BJ (cell line): ENCODE data around the gene OR8G1. TPM values are rescaled to one million over a fixed set of nuclear protein-coding genes. Genes with fewer than 3 reads are reported as not detected.

ENCODE experiments used
- CTCF ChIA-PET: fragments of 350-600 bp; formaldehyde crosslinking; extraction: SDS; loops from one replicate; lab custom pipeline; 2021; ENCODE audit warnings: antibody characterized with exemption, inconsistent platforms; lab: Yijun Ruan, JAX
- POLR2A ChIA-PET: fragments of 300-600 bp; sonication (Branson Sonifier 250); formaldehyde crosslinking; extraction: SDS; loops from one replicate; lab custom pipeline; 2021; ENCODE audit warnings: antibody characterized with exemption; lab: Charles Lee
- DNase-seq: peaks from one replicate; pipeline ENCODE4 v3.0.0-alpha.2; 2011; ENCODE audit warnings: low read depth
- H3K27me3 ChIP-seq: 2 replicates; pipeline ENCODE4 v1.6.0; 2011; ENCODE audit warnings: low read length; ENCODE audit not compliant: control insufficient read depth, insufficient read depth
- H3K36me3 ChIP-seq: 2 replicates; pipeline ENCODE4 v1.5.1; 2011; ENCODE audit warnings: low read length; ENCODE audit not compliant: control insufficient read depth, insufficient read depth
- H3K4me3 ChIP-seq: 2 replicates; pipeline ENCODE4 v1.5.1; 2011; ENCODE audit warnings: low read depth, mild to moderate bottlenecking, control low read depth, low read length
- CTCF ChIP-seq: IDR thresholded peaks from 2 replicates; pipeline ENCODE4 v1.5.1; 2011; ENCODE audit warnings: low read depth, mild to moderate bottlenecking, control low read depth, inconsistent platforms, low read length, moderate library complexity; ENCODE audit not compliant: insufficient read depth
- polyA plus RNA-seq: library from polyadenylated mRNA; depleted of rRNA; stranded (reverse); fragments of >200 nt; gene quantifications from 2 replicates; pipeline ENCODE4 v1.2.3, GENCODE V29; 2011

Gene OR8G1
- polyA plus RNA-seq, 1 experiment: not detected

- no peaks in the 10 kb centered on the region for H3K27me3 ChIP-seq
- CTCF ChIA-PET: interaction anchor here (1.3 to 2.0 kb wide), 4 partner anchors 11 to 128 kb away, joined by 3 to 11 read pairs (median 6); no protein-coding TSS in a partner anchor
- TF ChIP-seq CTCF: no peak
- no peak for DNase-seq
- H3K4me3 ChIP-seq: no peak overlapping the region
- POLR2A ChIA-PET: no interaction called here
- no peaks in the 10 kb centered on the region for H3K36me3 ChIP-seq
These were observed 42.9 kb upstream of the OR8G1 start for GRCh38 chr11:124197999-124198398.

- TF ChIP-seq CTCF: no peak
- ChIA-PET POLR2A (no interaction called here), CTCF (interaction anchor here (1.3 to 2.0 kb wide), 4 partner anchors 10 to 129 kb away, joined by 3 to 11 read pairs (median 6); no protein-coding TSS in a partner anchor)
- no peaks in the 10 kb centered on the region for H3K27me3 ChIP-seq
- no peak overlapping the region for H3K4me3 ChIP-seq
- H3K36me3 ChIP-seq: no peaks in the 10 kb centered on the region
- no peak for DNase-seq
These were observed 42.0 kb upstream of the OR8G1 start for GRCh38 chr11:124198897-124199296.

GRCh38 chr11:124199702-124200101 is 41.2 kb upstream of the OR8G1 start:
- no peaks in the 10 kb centered on the region for H3K36me3 ChIP-seq
- no peak for TF ChIP-seq CTCF
- H3K27me3 ChIP-seq: no peaks in the 10 kb centered on the region
- H3K4me3 ChIP-seq: no peak overlapping the region
- POLR2A ChIA-PET: no interaction called here
- DNase-seq: no peak
- CTCF ChIA-PET: interaction anchor here (2.0 kb wide), 1 partner anchor 128 kb away, joined by 7 read pairs; no protein-coding TSS in a partner anchor

- ChIA-PET CTCF (no interaction called here), POLR2A (no interaction called here)
These were observed 40.2 kb upstream of the OR8G1 start for GRCh38 chr11:124200671-124201070.

GRCh38 chr11:124202951-124203350 is 37.9 kb upstream of the OR8G1 start:
- H3K36me3 ChIP-seq: no peaks in the 10 kb centered on the region
- POLR2A ChIA-PET: no interaction called here
- no peak for DNase-seq
- no peak overlapping the region for H3K4me3 ChIP-seq
- TF ChIP-seq CTCF: no peak
- H3K27me3 ChIP-seq: no peaks in the 10 kb centered on the region
- CTCF ChIA-PET: interaction anchor here (1.9 kb wide), 1 partner anchor 8 kb away, joined by 5 read pairs; no protein-coding TSS in a partner anchor

More at GRCh38 chr11:124200671-124201070, 40.2 kb upstream of the OR8G1 start:
- H3K36me3 ChIP-seq: no peaks in the 10 kb centered on the region
- no peak for TF ChIP-seq CTCF
- no peak overlapping the region for H3K4me3 ChIP-seq
- no peak for DNase-seq
- H3K27me3 ChIP-seq: no peaks in the 10 kb centered on the region
